Measurements from ENCODE around the gene OTUD5.

The OTUD5 gene

DNA sequence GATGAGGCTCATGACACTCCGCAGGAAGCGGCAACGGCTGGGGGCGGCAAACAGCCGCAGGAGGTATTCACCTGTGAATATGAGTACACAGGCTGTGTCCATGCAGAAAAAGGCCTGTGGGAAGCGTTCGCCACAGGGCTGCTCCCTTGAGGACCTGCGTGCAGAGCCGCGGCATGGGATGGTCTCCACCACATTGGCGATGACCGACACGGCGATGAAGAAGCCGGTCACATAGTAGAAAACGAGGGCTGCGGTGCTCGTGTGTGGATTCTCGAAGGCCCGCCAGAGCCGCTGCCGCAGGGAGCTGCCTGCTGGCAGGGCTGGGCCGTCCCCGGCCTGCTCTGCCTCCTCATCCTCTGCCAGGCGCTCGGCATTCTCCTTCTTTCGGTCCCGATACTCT lies 12.1 kb upstream of the OTUD5 start:
- Histone ChIP-seq H2AFZ (ENCODE audit: insufficient read depth, low read length, poor library complexity) (no peak overlapping the region), H3K27ac (ENCODE audit: low read depth, low read length) (no peak overlapping the region), H3K4me1 (ENCODE audit: control insufficient read depth in 1 of 2, insufficient read depth in 2 of 2, low read length in 2 of 2) (peaks cover 9 to 13% of the 10 kb centered on the region in 2 experiments), H4K8ac (ENCODE audit: low read depth, low read length) (no peak overlapping the region), H2BK120ac (ENCODE audit: insufficient read depth, low read length, poor library complexity) (no peak overlapping the region), H3K9me3 (ENCODE audit: insufficient read depth, low read depth, low read length) (no peaks in the 10 kb centered on the region), H3K79me2 (ENCODE audit: control insufficient read depth, insufficient read depth, low read length, poor library complexity) (no peaks in the 10 kb centered on the region), H3K14ac (ENCODE audit: low read length) (no peak overlapping the region), H3K4me3 (ENCODE audit: low read depth, low read length) (no peak overlapping the region), H3K79me1 (ENCODE audit: low read length) (no peaks in the 10 kb centered on the region), H2BK12ac (ENCODE audit: low read length) (no peak overlapping the region), H3K4me2 (ENCODE audit: low read length) (no peak overlapping the region), H4K12ac (ENCODE audit: low read depth, low read length) (no peak overlapping the region), H4K91ac (ENCODE audit: low read depth, low read length) (no peak overlapping the region), H3K4ac (ENCODE audit: low read depth, low read length) (no peak overlapping the region), H3K23ac (ENCODE audit: low read length) (no peak overlapping the region), H3K27me3 (ENCODE audit: insufficient read depth, low read length) (no peaks in the 10 kb centered on the region), H2BK5ac (ENCODE audit: low read depth, low read length, poor library complexity) (no peak overlapping the region), H3K36me3 (ENCODE audit: control insufficient read depth in 1 of 2, insufficient read depth in 2 of 2, low read length in 2 of 2) (peaks cover 8 to 9% of the 10 kb centered on the region in 2 experiments), H2AK5ac (ENCODE audit: low read length) (no peak overlapping the region), H3K18ac (ENCODE audit: low read length) (no peak overlapping the region), H3K9ac (ENCODE audit: low read length) (no peak overlapping the region)
- DNase-seq, result no peak
- WGBS (ENCODE audit: extremely low coverage, insufficient coverage, insufficient read length), result no CpG with 5 or more reads among the region's 28 CpGs

DNA sequence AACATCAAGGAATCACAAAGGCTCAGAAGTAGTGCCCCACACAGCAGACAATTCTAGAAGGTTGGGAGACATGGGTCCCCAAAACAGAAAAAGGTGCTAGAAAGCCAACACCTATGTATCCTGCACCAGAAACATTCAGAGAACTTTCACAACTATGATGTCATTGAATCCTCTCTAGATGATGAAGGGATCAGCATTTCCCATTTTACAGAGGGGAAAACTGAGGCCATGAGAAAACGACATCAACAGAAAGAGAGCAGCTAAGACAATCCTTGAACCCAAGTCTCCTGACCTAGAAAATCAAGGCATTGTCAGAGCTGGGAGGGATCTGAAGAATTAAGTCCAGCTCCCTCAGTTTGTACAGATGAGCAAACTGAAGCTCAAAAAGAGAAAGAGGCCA lies 11.0 kb upstream of the OTUD5 start:
- H3K14ac ChIP-seq (ENCODE audit: low read length), result no peak overlapping the region
- no peak for DNase-seq
- no peak overlapping the region for H3K18ac ChIP-seq (ENCODE audit: low read length)
- no peak overlapping the region for H3K4me2 ChIP-seq (ENCODE audit: low read length)
- no peaks in the 10 kb centered on the region for H3K79me2 ChIP-seq (ENCODE audit: control insufficient read depth, insufficient read depth, low read length, poor library complexity)
- no peak overlapping the region for H2AFZ ChIP-seq (ENCODE audit: insufficient read depth, low read length, poor library complexity)
- no peak overlapping the region for H3K9ac ChIP-seq (ENCODE audit: low read length)
- H3K4me1 ChIP-seq (ENCODE audit: control insufficient read depth in 1 of 2, insufficient read depth in 2 of 2, low read length in 2 of 2), result peaks cover 9 to 13% of the 10 kb centered on the region in 2 experiments
- no peak overlapping the region for H3K23ac ChIP-seq (ENCODE audit: low read length)
- H2AK5ac ChIP-seq (ENCODE audit: low read length), result no peak overlapping the region
- no peaks in the 10 kb centered on the region for H3K9me3 ChIP-seq (ENCODE audit: insufficient read depth, low read depth, low read length)
- H4K8ac ChIP-seq (ENCODE audit: low read depth, low read length), result no peak overlapping the region
- H4K12ac ChIP-seq (ENCODE audit: low read depth, low read length), result no peak overlapping the region
- no peak overlapping the region for H2BK12ac ChIP-seq (ENCODE audit: low read length)
- H3K36me3 ChIP-seq (ENCODE audit: control insufficient read depth in 1 of 2, insufficient read depth in 2 of 2, low read length in 2 of 2), result peaks cover under 1 to 4% of the 10 kb centered on the region in 2 experiments
- H3K27me3 ChIP-seq (ENCODE audit: insufficient read depth, low read length), result no peaks in the 10 kb centered on the region
- no peak overlapping the region for H3K4me3 ChIP-seq (ENCODE audit: low read depth, low read length)
- no CpG with 5 or more reads among the region's 1 CpG for WGBS (ENCODE audit: extremely low coverage, insufficient coverage, insufficient read length)
- no peak overlapping the region for H3K27ac ChIP-seq (ENCODE audit: low read depth, low read length)
- no peaks in the 10 kb centered on the region for H3K79me1 ChIP-seq (ENCODE audit: low read length)
- H3K4ac ChIP-seq (ENCODE audit: low read depth, low read length), result no peak overlapping the region
- H4K91ac ChIP-seq (ENCODE audit: low read depth, low read length), result no peak overlapping the region
- H2BK120ac ChIP-seq (ENCODE audit: insufficient read depth, low read length, poor library complexity), result no peak overlapping the region
- no peak overlapping the region for H2BK5ac ChIP-seq (ENCODE audit: low read depth, low read length, poor library complexity)

DNA sequence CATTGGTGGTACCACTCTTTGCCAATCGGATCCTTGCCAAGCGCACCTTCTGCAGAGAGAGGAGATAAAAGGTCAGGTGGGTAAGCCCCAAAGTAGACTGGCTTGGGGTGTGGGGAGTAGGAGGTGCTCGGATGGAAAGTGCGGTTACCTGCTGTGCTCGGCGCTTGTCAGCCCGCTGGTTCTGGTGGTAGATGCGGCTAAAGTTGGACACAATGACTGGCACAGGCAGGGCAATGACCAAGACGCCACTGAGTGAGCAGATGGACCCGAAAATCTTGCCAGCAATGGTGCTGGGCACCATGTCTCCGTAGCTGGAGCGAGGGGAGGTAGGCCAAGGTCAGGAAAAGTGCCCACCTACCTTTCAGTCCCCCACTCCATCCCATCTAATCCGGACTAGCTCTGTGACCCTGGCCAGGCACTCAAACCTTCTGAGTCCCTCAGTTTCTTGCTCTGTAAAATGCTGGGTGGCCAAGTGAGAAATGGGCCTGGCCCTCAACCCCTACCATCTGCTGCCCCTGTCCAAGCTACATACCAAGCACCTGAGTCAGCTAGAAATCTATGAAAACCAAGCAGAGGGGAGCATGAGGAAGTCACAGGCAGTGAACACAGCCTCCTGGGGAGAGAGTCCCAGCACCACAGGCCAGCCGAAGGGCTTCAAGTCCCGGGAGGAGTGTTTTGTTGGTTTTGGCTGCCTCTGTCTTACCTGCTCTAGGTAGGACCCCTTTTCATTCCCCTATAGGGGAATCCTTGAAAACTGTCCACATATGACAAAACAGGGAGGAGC lies 9.6 kb upstream of the OTUD5 start:
- no peak overlapping the region for H4K12ac ChIP-seq (ENCODE audit: low read depth, low read length)
- H4K91ac ChIP-seq (ENCODE audit: low read depth, low read length), result no peak overlapping the region
- no peaks in the 10 kb centered on the region for H3K9me3 ChIP-seq (ENCODE audit: insufficient read depth, low read depth, low read length)
- no CpG with 5 or more reads among the region's 15 CpGs for WGBS (ENCODE audit: extremely low coverage, insufficient coverage, insufficient read length)
- no peak overlapping the region for H3K4me2 ChIP-seq (ENCODE audit: low read length)
- no peak for DNase-seq
- H3K4me3 ChIP-seq (ENCODE audit: low read depth, low read length), result no peak overlapping the region
- no peak overlapping the region for H3K9ac ChIP-seq (ENCODE audit: low read length)
- H2BK12ac ChIP-seq (ENCODE audit: low read length), result no peak overlapping the region
- H3K36me3 ChIP-seq (ENCODE audit: control insufficient read depth in 1 of 2, insufficient read depth in 2 of 2, low read length in 2 of 2), result peaks cover 0 to 4% of the 10 kb centered on the region in 2 experiments
- H3K4ac ChIP-seq (ENCODE audit: low read depth, low read length), result no peak overlapping the region
- H2AK5ac ChIP-seq (ENCODE audit: low read length), result no peak overlapping the region
- no peak overlapping the region for H3K14ac ChIP-seq (ENCODE audit: low read length)
- H3K27ac ChIP-seq (ENCODE audit: low read depth, low read length), result no peak overlapping the region
- no peak overlapping the region for H2BK5ac ChIP-seq (ENCODE audit: low read depth, low read length, poor library complexity)
- H3K4me1 ChIP-seq (ENCODE audit: control insufficient read depth in 1 of 2, insufficient read depth in 2 of 2, low read length in 2 of 2), result peaks cover 9 to 10% of the 10 kb centered on the region in 2 experiments
- no peak overlapping the region for H2AFZ ChIP-seq (ENCODE audit: insufficient read depth, low read length, poor library complexity)
- H3K23ac ChIP-seq (ENCODE audit: low read length), result no peak overlapping the region
- H3K18ac ChIP-seq (ENCODE audit: low read length), result no peak overlapping the region
- no peaks in the 10 kb centered on the region for H3K27me3 ChIP-seq (ENCODE audit: insufficient read depth, low read length)
- no peak overlapping the region for H2BK120ac ChIP-seq (ENCODE audit: insufficient read depth, low read length, poor library complexity)
- H4K8ac ChIP-seq (ENCODE audit: low read depth, low read length), result no peak overlapping the region
- no peaks in the 10 kb centered on the region for H3K79me1 ChIP-seq (ENCODE audit: low read length)
- H3K79me2 ChIP-seq (ENCODE audit: control insufficient read depth, insufficient read depth, low read length, poor library complexity), result no peaks in the 10 kb centered on the region

DNA sequence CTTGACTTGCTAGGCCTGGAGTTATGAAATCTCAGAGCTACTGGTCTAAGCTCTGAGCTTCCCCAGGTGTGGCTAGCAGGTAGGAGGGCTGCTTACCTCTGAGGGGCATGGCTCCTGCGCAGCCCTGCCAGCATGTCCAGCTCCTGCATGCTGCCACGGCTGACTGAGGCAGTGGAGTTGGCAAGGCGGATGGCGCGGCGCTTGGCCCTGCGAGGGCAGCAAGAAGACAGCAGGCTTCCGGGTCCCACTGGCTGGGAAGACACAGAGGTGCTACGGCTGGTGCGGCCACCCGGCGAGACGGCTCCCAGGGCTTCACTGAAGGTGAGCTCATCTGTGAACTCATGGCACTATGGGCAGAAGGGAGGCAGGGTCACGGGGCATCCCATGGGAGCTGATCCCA lies 8.6 kb upstream of the OTUD5 start:
- WGBS (ENCODE audit: extremely low coverage, insufficient coverage, insufficient read length), result no CpG with 5 or more reads among the region's 14 CpGs
- no peak overlapping the region for H3K4me3 ChIP-seq (ENCODE audit: low read depth, low read length)
- H2BK12ac ChIP-seq (ENCODE audit: low read length), result no peak overlapping the region
- no peak overlapping the region for H3K18ac ChIP-seq (ENCODE audit: low read length)
- no peaks in the 10 kb centered on the region for H3K27me3 ChIP-seq (ENCODE audit: insufficient read depth, low read length)
- no peak overlapping the region for H4K91ac ChIP-seq (ENCODE audit: low read depth, low read length)
- no peaks in the 10 kb centered on the region for H3K9me3 ChIP-seq (ENCODE audit: insufficient read depth, low read depth, low read length)
- H3K36me3 ChIP-seq (ENCODE audit: control insufficient read depth in 1 of 2, insufficient read depth in 2 of 2, low read length in 2 of 2), result peaks cover 0 to 4% of the 10 kb centered on the region in 2 experiments
- no peak overlapping the region for H2BK5ac ChIP-seq (ENCODE audit: low read depth, low read length, poor library complexity)
- H2AFZ ChIP-seq (ENCODE audit: insufficient read depth, low read length, poor library complexity), result no peak overlapping the region
- no peak overlapping the region for H2BK120ac ChIP-seq (ENCODE audit: insufficient read depth, low read length, poor library complexity)
- H3K4me1 ChIP-seq (ENCODE audit: control insufficient read depth in 1 of 2, insufficient read depth in 2 of 2, low read length in 2 of 2), result peaks cover 5 to 8% of the 10 kb centered on the region in 2 experiments
- no peak overlapping the region for H2AK5ac ChIP-seq (ENCODE audit: low read length)
- no peak overlapping the region for H3K27ac ChIP-seq (ENCODE audit: low read depth, low read length)
- no peak overlapping the region for H3K9ac ChIP-seq (ENCODE audit: low read length)
- no peaks in the 10 kb centered on the region for H3K79me2 ChIP-seq (ENCODE audit: control insufficient read depth, insufficient read depth, low read length, poor library complexity)
- H3K23ac ChIP-seq (ENCODE audit: low read length), result no peak overlapping the region
- H4K8ac ChIP-seq (ENCODE audit: low read depth, low read length), result no peak overlapping the region
- no peaks in the 10 kb centered on the region for H3K79me1 ChIP-seq (ENCODE audit: low read length)
- no peak overlapping the region for H3K4me2 ChIP-seq (ENCODE audit: low read length)
- no peak overlapping the region for H3K14ac ChIP-seq (ENCODE audit: low read length)
- H4K12ac ChIP-seq (ENCODE audit: low read depth, low read length), result no peak overlapping the region
- no peak for DNase-seq
- H3K4ac ChIP-seq (ENCODE audit: low read depth, low read length), result no peak overlapping the region

Data from trophoblast cell (in vitro differentiated cells and primary cell).